ENCODE results near the gene FRAT2. TPM values are rescaled to one million over a fixed set of nuclear protein-coding genes. Genes with fewer than 3 reads are reported as not detected.
A peak's percentile ranks its signal among the peaks of the same experiment; 100 is the strongest.
"Not testable (repeated sequence)": the region's sequence is repeated elsewhere in the genome, so short reads cannot be mapped to it uniquely, and the experiment has no call there.

Gene FRAT2
- total and polyA plus RNA-seq, 8 donors, result 7.4 to 30.2 (median 8.6) TPM

- Histone ChIP-seq H3K27me3 (no peaks in the 10 kb centered on the region), H3K36me3 (peaks cover 0 to 24% of the 10 kb centered on the region in 2 donors), H3K27ac (no peak overlapping the region), H3K4me3 (no peak overlapping the region), H3K9me3 (no peaks in the 10 kb centered on the region), H3K4me1 (no peaks in the 10 kb centered on the region)
- intact Hi-C loops (cut with DNase I), result no loop called here
- no peak for TF ChIP-seq CTCF (IDR thresholded peaks at IDR 0.05)
- ATAC-seq, result no peak
- DNase-seq, result no peak
These were observed 12.8 kb upstream of the FRAT2 start for GRCh38 chr10:97347317-97347716.

GRCh38 chr10:97343664-97344063 is 9.1 kb upstream of the FRAT2 start:
- H3K36me3 ChIP-seq; H3K9me3 ChIP-seq; H3K4me3 ChIP-seq; H3K27me3 ChIP-seq; DNase-seq; H3K27ac ChIP-seq; ATAC-seq; intact Hi-C loops (cut with DNase I); H3K4me1 ChIP-seq: not testable (repeated sequence)

GRCh38 chr10:97341416-97341815 is 6.9 kb upstream of the FRAT2 start:
- Histone ChIP-seq H3K27me3 (no peaks in the 10 kb centered on the region), H3K36me3 (no peaks in the 10 kb centered on the region), H3K4me1 (peaks cover 3 to 9% of the 10 kb centered on the region in 2 donors), H3K4me3 (no peak overlapping the region), H3K9me3 (no peaks in the 10 kb centered on the region), H3K27ac (no peak overlapping the region)
- intact Hi-C loops (cut with DNase I), result no loop called here
- TF ChIP-seq CTCF (IDR thresholded peaks at IDR 0.05), result no peak
- DNase-seq (no peak), ATAC-seq (no peak)

- ATAC-seq (no peak), DNase-seq (no peak)
- H3K27me3 ChIP-seq, result no peaks in the 10 kb centered on the region
- no peak overlapping the region for H3K27ac ChIP-seq
- peaks cover 3 to 24% of the 10 kb centered on the region in 2 donors for H3K4me1 ChIP-seq
- intact Hi-C loops (cut with DNase I), result no loop called here
- no peak for TF ChIP-seq CTCF (IDR thresholded peaks at IDR 0.05)
- no peaks in the 10 kb centered on the region for H3K9me3 ChIP-seq
- H3K4me3 ChIP-seq, result no peak overlapping the region
- no peaks in the 10 kb centered on the region for H3K36me3 ChIP-seq
These were observed 3.5 kb upstream of the FRAT2 start for GRCh38 chr10:97338041-97338440.

- Histone ChIP-seq H3K36me3 (no peaks in the 10 kb centered on the region), H3K27ac (peak overlapping the region; percentile 33 to 99), H3K4me1 (peaks cover 5 to 32% of the 10 kb centered on the region in 2 donors), H3K27me3 (no peaks in the 10 kb centered on the region), H3K9me3 (no peaks in the 10 kb centered on the region), H3K4me3 (no peak overlapping the region)
- DNase-seq, result peak in 1 of 4 donors; percentile 41
- TF ChIP-seq CTCF (IDR thresholded peaks at IDR 0.05), result no peak
- ATAC-seq, result peak; percentile 7
- intact Hi-C loops (cut with DNase I), result no loop called here
These were observed 2.7 kb upstream of the FRAT2 start for GRCh38 chr10:97336942-97337831.
